Esophagus squamous epithelium (tissue), 4 donors: Measurements from ENCODE around the gene MRPL53.
A peak's percentile ranks its signal among the peaks of the same experiment; 100 is the strongest.

ENCODE experiments used
- CTCF ChIP-seq, 6 experiments: fragments of 450-650 bp in 4 of 6; fragments of 200-600 bp in 2 of 6; sonication (generic) in 2 of 6; IDR thresholded peaks; one replicate each; pipeline ENCODE4 v1.5.1; 2016 to 2019; ENCODE audit warnings: antibody characterized with exemption in 6 of 6, mild to moderate bottlenecking in 4 of 6, moderate library complexity in 4 of 6
- POLR2A ChIP-seq, 4 donors: fragments of 450-650 bp; IDR thresholded peaks; one replicate each; pipeline ENCODE4 v1.6.1; 2017; ENCODE audit warnings: antibody characterized with exemption in 4 of 4, mild to moderate bottlenecking in 4 of 4, moderate library complexity in 3 of 4

DNA sequence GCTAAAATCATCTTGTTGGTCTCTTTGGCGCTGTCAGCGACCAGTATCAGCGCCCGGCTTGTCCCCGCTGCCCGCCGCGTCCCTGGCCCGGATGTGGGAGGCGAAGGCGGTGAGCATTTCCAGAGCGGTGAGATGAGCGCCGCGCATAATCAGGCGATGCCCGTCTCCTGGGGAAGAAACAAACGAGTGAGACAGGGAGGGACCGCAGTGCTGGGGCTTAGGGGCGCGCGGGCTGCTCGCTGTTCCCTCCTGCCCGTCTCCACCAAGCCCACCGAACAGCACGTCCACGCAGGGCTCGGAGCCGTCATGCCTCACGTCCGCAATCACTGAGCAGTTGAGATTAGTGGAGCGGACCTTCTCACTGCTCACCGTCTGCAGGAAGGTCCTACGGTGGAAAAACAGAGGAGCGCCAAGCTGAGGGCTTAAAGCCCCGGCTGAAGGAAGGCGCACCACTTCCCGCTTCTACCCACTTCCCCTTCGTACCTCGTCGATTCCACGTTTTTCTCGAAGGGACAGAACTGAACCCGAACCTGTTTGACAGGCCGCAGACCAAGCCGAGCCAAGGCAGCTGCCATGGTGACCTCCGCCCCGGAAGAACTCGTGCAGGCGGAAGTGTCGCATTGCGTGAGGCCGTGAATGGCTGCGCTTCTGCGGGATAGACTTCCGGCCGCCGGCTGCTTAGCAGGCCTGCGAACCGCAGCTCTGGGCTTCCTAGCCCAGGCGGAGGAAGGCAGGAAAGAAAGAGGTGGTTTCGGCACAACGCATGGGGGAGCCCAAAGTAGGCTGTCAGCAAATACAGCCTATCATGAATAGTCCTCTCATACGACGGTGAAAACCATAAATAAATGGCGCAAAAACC, at the start of gene MRPL53:
- TF ChIP-seq CTCF (IDR thresholded peaks at IDR 0.05) (peak in 1 of 6 experiments; percentile 17), POLR2A (IDR thresholded peaks at IDR 0.05) (peak in 3 of 4 donors; percentile 28 to 78 (median 62))
